GM18909 (cell line): Measurements from ENCODE around the gene PIK3C3.

Experiments used
- ATAC-seq: cut with Tn5 transposase; IDR thresholded peaks from one replicate; pipeline ENCODE4 v1.9.1; 2021; ENCODE audit warnings: mild to moderate bottlenecking; ENCODE audit not compliant: unreplicated experiment, poor library complexity

PIK3C3 gene

GRCh38 chr18:41959045-41959444, 4.0 kb downstream of the PIK3C3 start:
- no peak for ATAC-seq

DNA sequence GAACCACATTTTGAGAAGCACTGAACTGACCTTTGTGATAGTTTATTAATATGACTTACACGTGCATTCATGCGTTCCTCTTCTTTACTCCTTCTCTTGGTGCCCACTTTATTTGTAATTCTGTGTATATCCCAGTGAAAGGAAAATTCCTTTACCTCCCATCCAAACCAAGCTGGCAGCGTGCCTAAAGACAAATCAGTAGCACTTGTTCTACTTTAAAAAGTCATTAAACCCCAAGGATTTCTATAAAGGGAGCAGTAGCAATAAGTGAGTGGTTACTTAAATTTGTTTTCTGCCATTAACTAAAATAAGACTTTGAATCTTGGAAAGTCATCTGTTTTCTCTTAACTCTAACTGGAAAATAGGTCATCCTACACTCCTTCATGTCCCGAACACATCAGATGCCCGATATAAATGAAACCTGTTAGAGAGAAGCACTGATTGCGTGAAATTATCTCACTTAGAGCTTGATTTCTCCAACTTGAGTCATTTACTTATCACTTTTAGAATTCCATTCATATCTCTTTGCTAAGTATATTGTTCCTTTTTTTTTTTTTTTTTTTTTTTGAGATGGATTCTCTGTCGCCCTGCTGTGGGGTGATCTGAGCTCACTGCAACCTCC, 10.7 kb downstream of the PIK3C3 start:
- ATAC-seq: no peak

DNA sequence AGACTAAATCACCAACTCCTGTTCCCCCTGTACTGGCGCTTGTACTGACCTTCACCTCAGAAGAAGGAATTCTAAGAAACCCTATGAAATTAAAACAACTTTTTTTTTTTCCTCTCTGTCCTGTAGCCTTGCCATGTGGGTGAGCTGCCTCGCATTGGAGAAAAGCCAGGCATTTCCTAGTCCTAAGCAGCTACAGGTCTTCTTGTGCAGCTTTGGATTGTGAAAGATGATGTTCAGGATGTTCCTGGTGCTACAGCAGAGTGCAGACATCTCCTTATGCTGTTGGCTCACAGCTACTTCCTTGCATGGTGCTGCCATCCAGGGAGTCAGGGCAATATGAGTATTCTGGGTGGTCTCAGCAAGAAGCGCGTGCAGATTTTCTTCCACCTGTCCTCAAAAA, 11.9 kb downstream of the PIK3C3 start:
- ATAC-seq: no peak

DNA sequence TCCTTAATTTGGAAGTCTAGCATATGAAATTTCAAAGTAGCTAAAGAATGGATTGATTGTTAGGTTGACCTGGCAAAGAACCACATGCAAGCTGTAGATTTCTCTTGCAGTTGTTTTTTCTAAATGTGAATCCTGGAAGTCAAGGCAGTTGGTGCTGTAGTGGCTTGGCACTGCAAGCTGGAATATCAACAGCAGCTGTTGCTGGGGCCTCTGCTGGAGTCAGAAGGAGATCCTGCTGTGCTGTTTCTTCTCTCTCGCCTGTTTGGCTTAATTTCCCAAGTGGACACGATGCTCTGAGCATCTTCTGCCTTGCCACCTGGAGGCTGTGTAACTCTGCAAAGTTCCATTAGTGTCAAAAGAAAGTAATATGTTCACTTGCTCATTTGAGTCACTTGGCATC, 12.6 kb downstream of the PIK3C3 start:
- no peak for ATAC-seq

DNA sequence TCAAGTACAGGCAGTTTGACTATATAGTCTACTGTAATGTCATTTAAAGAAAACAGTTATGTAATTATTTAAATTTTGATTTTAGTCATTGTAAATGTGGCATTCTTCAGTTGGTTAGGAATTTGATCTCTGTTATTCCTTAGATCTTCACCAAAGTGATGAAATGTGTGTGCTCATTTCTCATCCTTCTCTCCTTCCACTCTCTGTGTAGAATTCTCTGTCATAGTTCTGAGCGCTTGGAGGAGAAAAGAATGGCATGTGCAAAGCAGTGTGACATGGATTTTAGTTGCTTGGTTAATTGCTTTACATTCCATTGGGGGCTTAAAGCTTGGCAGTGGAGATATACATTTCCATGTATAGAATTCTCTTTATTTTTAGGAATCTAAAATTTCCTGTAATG, 14.8 kb downstream of the PIK3C3 start:
- no peak for ATAC-seq

DNA sequence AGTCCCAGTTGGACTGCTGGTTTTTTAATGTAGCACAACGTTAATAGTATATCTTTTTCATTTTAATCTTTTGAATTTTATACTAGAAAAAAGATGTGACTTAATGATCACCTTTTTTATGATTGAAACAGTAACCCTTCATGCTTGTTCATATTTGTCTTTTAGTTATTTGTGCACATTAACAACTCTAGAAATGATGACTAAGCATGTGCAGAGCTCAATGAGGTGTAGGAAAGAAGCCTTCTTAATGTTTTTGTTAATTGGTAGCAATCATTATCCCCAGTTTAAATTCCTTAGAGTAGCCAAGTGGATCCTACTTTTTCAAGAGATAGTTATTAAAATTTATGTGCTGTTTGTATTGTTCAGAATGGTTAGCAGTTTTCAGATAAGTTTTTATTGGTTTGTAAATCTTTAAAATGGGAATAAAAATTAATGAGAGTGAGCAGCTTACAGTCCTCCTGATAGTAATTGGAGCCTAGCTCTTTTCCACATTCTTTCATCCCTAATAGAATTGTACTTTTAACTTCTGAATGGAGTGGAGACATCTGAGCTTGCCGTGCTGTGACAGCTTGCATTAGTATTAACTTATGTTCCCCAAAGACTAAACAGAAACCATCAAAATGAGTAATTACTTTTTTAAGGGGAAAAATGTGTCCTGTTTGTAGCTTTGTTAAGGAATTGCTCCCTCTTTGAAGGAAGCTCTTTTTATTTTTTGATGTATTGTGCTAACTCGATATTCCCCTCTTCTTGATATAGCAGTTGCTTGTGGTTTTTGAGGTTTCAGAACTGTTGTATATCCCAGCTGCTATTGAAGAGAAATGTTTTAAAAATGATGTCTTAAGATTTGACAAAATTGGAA, 17.3 kb downstream of the PIK3C3 start:
- peak; percentile 31 for ATAC-seq

DNA sequence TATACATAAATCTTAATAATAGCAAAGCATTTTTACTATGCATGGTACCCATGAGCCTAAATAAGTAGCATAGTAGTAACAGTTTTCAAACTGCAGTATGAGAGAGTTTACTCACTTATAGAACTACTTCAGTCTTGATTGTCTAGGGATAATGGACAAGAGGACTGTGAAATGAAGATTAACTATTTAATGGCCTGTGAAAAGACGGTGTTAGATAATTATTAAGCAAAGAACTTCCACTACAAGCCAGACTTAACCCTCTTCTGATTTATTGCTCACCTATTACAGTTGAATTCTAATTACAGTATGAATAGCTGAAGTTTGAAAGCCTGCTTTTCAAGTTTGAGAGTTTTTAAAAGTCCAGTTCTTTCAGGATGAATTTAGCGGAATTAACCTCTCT, 18.9 kb downstream of the PIK3C3 start:
- peak; percentile 59 for ATAC-seq

DNA sequence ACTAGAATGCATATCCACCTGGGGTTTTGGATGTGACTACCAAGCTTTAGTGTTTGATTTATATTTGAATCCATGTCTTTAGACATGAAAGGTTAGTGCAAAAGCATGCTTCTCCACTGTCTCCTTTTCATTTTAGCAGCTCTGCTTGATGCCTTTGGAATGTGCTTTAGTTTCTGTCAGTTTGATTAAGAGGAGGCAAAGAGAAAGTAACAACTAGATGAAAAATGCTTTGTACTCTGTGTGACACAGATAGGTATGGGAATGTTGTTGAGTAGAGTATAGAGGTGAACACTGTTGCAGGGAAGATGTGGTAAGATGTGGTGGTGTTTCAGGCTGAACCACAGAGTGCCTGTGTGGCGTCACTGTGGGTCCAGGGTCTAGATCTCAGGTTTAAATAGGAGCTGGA, 19.8 kb downstream of the PIK3C3 start:
- peak; percentile 42 for ATAC-seq

DNA sequence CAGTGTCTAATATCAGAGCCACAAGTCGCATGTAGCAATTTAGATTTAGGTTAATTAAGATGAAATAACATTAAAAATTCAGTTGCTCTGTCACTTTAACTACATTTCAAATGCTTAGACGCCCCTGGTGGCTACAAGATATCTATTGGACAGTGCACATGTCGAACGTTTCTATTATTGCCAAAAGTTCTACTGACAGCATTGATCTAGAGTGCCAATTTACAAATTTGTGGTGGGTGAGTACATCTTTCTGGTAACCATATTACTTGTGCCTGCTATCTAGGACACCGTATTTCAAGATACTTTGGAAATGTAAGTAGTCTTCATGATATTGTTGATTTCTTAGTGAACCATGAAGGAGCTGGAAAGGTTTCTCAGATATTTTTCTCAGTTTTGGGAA, 20.2 kb downstream of the PIK3C3 start:
- no peak for ATAC-seq

DNA sequence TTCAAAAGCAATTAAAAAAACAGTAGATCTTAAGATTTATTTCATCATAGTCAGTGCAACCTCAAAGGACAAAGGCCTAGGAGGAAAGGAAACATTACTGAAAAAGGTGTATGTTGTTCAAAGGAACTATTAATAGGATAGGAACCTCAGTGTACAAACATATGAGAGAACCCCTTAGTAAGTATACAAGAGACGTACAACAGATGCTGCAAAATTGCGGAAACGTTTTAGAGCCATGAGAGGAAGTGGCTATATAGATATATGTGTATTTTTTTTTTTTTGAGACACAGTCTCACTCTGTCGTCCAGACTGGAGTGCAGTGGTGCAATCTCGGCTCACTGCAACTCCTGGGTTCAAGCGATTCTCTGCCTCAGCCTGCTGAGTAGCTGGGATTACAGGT, 22.2 kb downstream of the PIK3C3 start:
- no peak for ATAC-seq

GRCh38 chr18:41982942-41983660, 28.1 kb downstream of the PIK3C3 start:
- peak; percentile 97 for ATAC-seq

- ATAC-seq: no peak
These were observed 30.9 kb downstream of the PIK3C3 start for GRCh38 chr18:41985914-41986313.

GRCh38 chr18:41989508-41989907, 34.5 kb downstream of the PIK3C3 start:
- ATAC-seq: no peak

DNA sequence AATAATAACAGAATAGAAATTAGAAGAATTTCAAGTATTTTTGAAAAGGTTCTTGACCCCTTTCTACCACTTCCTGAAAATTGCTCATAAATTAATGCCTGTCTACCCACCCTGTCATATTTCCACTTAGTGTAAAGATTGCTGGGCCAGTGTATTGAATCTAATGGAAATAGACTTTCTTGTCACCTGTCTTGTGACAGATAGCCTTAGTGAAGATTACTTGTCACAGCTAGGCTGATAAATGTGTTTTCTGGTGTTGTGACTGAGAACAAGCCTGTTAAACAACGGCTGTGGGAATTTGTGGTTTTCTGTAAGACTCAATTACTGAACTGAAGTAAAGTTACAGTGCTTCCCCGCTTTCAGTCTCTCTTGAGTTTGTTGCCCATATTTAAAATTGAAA, 37.0 kb downstream of the PIK3C3 start:
- ATAC-seq: peak; percentile 73

DNA sequence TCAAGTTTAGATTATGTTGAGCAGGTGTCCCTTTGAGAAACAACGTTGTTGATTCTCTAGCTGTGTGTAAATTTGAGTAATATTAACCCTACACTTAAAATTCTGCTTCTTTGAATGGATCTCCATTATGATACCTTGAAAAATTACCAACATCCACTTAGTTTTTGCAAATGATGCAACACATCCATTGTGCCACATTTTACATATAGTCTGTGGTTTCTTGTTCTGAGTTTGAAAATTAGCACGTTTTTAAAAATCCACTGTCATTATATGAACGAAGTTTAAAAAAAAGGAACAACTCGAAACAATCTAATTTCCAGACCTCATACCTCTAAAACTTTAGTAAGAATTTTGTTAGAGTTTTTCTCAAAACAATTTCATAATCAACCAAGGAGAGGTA, 37.7 kb downstream of the PIK3C3 start:
- no peak for ATAC-seq

- no peak for ATAC-seq
These were observed 38.1 kb downstream of the PIK3C3 start for GRCh38 chr18:41993151-41993550.

DNA sequence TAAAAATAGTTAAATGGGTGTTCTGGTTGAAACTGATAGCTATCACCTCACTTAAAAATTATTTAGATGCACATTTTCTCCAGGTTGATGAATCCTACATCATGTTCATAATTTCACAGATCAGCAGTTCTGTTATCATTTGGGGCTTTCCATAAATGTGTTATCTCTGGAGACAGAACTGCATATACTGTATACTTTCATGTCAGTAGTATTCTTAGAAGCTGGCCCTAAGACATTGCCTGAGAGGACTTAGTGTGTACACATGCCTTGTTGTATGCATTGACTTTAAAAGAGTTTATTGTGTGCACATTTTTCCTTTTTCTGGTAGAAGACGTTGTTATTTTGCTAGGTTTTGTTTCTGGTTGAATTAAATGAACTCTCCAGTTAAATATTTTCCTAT, 41.0 kb downstream of the PIK3C3 start:
- ATAC-seq: no peak

DNA sequence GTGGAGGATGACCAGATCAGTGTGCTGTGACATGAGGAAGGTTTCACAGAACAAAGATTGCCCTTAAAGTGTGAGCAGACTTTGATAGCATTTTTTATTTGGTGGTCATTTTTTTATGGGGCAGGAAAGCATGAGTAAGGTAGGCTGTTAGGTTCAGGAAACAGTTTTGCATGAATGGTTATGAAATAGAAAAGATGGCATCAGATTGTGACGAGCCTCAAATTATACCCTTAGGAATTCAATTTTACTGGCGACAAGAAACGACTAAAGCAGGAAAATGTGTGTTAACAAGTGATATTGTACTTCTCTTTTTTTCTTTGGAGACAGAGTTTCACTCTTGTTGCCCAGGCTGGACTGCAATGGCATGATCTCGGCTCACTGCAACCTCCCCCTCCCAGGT, 44.7 kb downstream of the PIK3C3 start:
- no peak for ATAC-seq

- ATAC-seq: no peak
These were observed 46.8 kb downstream of the PIK3C3 start for GRCh38 chr18:42001801-42002200.

DNA sequence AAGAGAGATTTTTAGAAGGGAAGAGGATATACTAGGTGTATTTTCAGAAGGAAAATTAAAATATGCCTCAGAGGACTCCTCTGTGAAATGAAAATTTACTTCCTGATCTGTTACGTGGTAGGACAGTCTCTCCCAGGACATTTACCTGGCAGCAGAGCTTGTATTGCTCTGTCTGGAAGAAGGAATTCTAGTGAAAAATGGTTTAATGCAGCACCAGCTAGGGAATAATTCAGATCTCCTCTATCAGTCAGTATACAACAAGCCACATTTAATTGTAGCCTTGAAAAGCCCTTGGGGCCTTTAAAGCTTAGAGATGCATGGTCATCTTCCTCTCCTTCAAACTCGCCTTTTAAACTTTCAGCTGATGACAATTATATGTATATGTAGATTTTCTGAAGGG, 49.6 kb downstream of the PIK3C3 start:
- ATAC-seq: no peak

GRCh38 chr18:42005782-42006181, 50.7 kb downstream of the PIK3C3 start:
- ATAC-seq: no peak
